ELF-1 (cell line): ENCODE measurements around the gene NUCB2.

Source experiments
- DNase-seq: peaks from one replicate; pipeline ENCODE4 v3.0.0-alpha.2; 2016; ENCODE audit warnings: low read depth, low spot score

The NUCB2 gene

DNA sequence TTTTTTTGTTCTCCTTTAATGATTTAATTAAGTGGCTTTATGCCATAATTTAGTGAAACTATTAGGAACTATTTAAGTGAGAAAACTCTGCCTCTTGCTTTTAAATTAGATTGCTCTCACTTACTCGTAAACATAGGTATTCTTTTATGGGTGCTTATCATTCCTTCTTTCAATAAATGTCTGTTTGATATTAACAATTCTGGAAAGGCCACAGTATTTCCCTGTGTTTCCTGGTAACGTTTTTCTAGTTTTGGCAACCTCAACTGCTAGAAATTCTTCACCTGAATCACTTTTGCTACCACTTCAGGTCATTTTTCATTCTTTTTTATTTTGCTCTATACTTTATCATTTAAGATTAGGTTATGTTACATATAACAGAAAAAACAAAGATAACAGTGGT lies 55.1 kb downstream of the NUCB2 start:
- no peak for DNase-seq

DNA sequence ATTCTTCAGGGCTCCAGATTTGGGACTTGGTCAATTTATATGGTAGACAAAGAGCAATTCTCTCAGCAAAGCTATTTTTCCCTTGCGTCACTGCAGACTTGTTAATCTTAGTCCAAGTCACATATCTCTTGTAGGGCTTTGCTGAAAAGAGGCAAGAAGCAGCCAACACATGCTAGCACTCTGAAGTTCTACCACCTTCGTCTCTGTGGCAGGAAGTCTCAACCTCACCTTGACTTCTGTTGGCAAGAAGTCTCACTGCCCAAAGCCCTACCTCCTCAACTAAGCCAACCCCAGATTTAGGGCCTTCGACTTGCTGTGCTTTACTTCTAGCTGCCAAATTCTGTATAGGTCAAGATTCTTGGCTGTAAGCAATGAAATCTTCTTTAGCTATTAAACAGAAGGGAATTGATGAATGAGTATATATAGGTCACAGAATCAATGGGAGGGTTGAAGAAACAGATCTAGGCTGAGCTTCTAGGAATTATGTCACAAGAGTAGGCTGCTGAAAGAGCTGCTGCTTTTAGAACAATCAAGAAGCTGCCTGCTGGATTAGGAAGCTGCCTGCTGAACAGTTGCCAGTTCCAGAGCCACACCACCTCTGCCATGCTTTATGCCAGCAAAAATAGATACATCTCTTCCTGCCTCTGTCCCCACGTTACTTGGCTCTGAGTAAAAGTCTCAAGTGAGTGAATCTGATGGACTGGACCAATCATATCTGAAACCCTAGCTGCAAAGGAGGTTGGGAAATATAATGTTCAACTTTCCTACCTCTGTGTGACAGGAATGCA lies 57.5 kb downstream of the NUCB2 start:
- no peak for DNase-seq

GRCh38 chr11:17343257-17343656 lies 66.7 kb downstream of the NUCB2 start:
- no peak for DNase-seq

GRCh38 chr11:17343907-17344306 lies 67.4 kb downstream of the NUCB2 start:
- DNase-seq: no peak

GRCh38 chr11:17347676-17348075 lies 71.1 kb downstream of the NUCB2 start:
- no peak for DNase-seq

- no peak for DNase-seq
Measured at GRCh38 chr11:17350455-17351171, 74.1 kb downstream of the NUCB2 start.

- DNase-seq: no peak
Measured at GRCh38 chr11:17351172-17351509, 74.6 kb downstream of the NUCB2 start.

- peak; percentile 50 for DNase-seq
Measured at GRCh38 chr11:17351510-17352176, 75.1 kb downstream of the NUCB2 start, which contains the start of gene NCR3LG1. NCR3LG1 (plus strand) TSS chr11:17351800; CDS start chr11:17351970, 170 bp downstream.

DNA sequence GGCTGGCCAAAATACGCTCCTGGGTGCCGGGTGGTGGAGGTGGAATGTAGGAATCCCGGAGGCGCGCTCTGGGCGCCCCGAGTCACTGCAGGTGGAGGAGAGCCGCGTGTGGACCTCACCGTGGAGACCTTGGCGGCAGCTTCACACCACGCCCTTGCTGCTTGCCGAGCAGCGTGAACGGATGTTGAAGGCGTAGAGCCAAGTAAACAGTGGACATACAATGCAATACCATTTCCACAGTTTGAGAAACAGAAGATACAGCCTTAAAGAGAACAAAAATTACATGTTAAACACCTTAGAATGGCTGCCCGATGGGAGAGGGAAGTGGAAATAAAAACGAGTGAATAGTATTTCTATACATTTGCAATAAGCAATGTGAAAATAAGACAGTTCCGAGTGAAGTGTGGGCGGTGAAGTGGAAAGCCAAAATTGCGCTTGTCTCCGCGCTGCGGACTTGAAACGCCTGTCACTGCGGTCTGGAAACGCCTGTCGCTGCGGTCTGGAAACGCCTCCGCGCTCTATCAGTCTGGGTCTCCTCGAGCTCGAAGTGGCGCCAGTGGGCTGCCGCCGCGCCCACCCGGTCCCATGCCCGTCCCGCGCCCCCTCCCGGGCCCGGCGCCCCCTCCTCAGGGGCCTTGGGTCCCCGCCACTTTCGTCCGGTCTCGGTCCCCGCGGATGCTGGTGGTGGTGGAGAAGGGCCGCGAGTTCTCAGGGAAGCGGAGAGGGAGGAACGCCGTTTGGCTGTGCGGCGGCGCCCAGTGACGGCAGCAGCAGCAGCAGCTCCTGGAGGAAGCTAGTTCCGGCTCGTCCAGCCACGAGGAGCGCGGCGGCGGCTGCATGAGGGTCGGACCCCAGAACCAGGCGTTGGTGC lies 76.6 kb downstream of the NUCB2 start:
- DNase-seq: peak; percentile 74

DNA sequence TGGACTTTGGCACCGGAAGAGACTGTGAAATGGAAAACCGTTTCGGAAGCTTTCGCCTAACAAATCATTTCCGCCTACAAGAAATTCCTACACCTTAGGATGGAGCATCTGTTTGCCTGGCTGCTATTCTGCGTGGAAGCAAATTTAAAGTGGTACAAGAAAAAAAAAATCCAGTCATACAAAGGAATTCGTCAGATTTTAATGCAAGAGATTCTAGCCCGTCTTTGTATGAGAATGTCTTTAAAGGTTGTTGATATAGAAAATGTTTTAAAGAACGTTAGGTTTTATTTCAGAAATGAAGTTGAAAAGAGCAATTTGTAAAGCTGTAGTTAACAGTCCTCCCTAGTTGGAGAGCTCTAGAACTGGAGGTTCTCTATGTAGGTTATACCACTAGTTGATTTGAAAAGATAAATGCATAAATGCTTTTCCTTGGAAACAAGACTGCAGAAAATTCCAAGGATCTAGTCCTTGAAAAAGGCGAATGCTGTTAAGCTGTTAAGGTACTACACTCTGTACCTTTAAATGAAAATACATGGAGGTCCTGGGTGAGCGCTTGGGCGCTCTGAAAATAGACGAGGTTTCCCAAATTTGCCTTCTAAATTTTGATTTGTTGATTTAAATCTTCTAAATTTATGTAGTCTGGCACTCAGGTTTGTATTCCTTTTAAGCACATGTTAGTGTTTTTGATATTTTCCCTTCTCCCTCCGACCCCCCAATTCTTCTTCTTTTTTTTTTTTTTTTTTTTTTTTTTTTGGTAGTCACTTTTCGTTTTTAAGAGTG lies 77.5 kb downstream of the NUCB2 start:
- peak; percentile 5 for DNase-seq

DNA sequence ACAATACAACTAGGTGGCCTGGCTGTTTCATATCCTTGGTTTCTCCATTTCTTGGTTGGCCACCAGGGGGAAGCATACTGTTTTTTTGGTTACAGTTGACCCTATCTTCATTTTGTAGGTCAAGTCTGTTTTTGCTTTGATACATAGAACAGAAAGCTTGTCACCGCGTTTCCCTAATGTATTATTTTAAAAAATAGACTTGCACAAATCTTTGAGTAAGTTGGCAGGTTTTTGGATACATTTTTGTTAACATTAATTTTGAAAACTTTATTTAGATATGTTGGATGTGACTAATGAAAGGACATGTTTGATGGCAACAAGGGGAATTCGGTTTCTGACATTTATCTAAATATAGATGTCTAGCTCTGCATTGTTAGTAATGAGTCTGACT lies 78.1 kb downstream of the NUCB2 start:
- DNase-seq: peak; percentile 69

GRCh38 chr11:17366495-17366894 lies 90.0 kb downstream of the NUCB2 start:
- no peak for DNase-seq

GRCh38 chr11:17368551-17368950 lies 92.0 kb downstream of the NUCB2 start:
- no peak for DNase-seq

DNA sequence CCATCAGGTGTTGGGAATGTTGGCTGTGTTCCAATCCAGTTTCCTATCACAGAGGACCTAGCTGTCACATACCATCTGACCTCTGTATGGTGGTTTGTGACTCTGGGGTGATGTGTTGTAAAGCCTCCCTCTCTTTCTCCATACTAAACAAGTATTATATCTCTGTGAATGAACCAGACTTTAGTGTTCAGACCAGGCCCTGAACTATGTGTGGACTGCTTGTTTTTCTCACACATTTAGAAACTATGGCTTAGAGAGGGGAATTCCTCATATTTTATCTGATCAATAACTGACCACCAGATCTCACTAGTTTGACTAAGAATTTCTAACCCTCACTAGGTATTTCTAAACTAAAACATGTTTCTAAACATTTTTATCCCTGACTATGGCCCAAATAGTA lies 92.6 kb downstream of the NUCB2 start:
- DNase-seq: no peak

DNA sequence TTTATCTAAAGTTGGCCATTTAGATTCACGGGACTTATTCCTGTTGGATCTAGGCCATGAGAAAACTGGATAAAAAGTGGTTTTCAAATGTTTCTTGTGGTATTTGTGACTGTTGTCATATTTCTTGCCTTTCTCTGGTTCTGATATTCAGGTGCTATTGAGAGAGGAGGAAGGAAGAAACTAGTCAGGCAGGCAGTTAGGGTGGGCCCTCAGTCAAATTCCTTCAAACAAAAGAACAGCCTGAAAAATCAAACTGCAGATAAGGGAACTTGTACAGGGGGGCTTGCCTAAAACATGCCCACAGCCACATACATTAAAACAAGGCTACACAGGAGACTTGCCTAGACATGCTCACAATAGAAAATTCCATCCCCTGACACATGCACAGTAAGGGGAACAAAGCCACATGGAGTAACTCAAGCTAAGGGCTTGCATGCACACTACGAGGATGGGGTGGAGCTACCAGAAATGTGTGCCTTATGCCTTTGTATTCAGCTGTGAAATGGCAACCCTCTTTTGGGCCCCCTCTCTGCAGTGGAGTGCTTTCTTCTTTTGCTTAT lies 93.2 kb downstream of the NUCB2 start:
- no peak for DNase-seq

DNA sequence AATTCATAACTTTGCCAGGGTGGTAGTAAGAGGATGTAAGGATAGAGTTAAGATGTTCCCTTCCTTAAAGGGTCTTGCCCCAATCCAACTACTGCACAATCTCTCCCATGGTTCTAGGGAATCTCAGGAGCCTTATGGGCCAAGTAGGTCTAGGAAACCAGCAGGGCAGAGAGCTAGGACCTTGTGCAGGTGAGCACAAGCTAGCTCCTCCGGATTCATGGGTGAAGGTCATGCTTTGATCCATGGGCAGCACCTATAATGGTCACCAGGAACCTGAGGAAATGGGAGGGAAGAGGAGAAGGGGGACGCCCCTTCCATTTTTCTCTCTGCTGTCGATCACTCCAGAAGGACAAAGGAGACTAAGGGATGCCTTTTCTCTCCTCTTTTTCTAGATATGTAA lies 95.1 kb downstream of the NUCB2 start:
- DNase-seq: no peak

GRCh38 chr11:17375547-17375946 lies 99.0 kb downstream of the NUCB2 start:
- DNase-seq: no peak

- DNase-seq: peak; percentile 12
Measured at GRCh38 chr11:17376493-17376892, 100.0 kb downstream of the NUCB2 start.

DNA sequence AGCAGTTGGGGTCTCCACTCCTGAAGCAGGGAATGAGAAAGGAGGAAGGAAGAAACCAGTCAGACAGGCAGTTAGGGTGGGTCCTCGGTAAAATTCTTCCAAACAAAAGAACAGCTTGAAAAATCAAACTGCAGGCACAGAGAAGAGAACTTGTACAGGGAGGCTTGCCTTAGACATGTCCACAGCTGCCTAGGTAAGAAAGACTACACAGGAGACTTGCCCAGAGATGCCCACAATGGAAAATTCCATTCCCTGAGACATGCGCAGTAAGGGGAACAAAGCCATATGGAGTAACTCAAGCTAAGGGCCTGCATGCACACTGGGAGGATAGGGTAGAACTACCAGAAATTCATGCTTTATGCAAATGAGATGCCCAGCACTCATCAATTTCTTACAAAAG lies 102.1 kb downstream of the NUCB2 start:
- no peak for DNase-seq

DNA sequence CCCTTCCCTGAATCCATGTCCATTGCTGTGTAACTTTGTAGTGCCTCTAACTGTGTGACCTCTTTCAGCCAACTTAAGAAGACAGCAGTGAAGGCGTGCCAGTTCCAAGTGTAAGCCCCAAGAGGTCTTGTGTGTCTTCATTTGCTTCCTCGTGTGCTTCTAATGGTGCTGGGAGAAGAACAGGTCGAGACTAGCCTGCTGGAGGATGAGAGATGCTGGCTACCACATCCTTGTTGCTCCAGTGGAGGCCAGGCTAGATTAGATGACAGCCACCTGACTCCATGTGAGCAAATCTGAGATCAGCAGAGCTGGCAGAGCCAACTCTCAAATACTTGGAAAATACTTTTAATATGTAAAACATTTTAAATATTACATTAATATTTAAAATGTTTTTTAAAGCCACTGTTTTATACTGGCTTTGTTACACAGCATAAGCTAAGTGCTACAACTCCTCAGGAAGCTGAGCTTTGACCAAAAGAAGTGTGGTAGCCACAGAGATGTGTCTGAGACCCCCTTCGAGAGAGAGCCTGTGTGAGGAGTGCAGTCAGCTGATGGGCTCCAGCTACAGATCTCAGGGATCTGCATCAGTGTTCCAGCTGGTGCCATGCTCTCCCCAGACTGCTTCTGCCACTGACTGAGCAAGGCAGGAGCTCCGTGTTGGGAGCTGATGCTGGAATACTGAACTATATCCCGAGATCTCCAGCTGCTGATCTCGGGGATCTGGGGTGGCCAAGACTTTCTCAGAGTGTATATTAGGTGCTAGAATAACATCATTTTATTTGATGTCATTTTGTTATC lies 103.0 kb downstream of the NUCB2 start:
- DNase-seq: no peak
